ENCODE results near the gene SLBP. TPM values are rescaled to one million over a fixed set of nuclear protein-coding genes. Genes with fewer than 3 reads are reported as not detected.

The SLBP gene
- polyA plus RNA-seq, 3 donors = 39.6 to 63.7 (median 59.1) TPM

DNA sequence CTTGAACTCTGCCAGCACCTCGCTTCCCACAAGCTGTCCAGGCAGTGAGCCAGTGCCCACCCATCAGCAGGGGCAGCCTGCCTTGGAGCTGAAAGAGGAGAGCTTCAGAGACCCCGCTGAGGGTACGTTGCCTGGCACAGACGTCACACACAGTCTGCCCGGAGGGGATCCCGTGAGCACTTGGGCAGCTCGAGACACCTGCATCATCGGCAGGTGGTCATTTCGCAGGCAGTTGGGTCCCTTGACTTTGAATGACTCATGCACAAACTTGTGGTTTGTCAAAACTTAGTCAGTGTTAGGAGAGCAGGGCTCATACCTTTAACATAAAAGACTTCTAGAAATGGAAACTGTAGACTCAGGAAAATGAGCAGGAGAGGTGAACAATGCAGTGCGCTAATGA, 19.1 kb upstream of the SLBP start:
- WGBS (ENCODE audit: insufficient coverage) = 98% methylated on average over 8 of the region's 10 CpGs
- H3K9me3 Mint-ChIP-seq = peaks cover 0 to 22% (median 6%) of the 10 kb centered on the region in 7 donors
- intact Hi-C loops (cut with micrococcal nuclease) = no loop called here
- Histone ChIP-seq H3K4me3 (replicated peaks in 1 of 3; ENCODE audit: low read depth in 2 of 3, low read length in 3 of 3) (no peak overlapping the region), H3K4me1 (ENCODE audit: control insufficient read depth in 1 of 2, insufficient read depth in 2 of 2, low read length in 2 of 2) (peaks cover 35 to 40% of the 10 kb centered on the region in 2 donors), H3K36me3 (replicated peaks in 1 of 2; ENCODE audit: control insufficient read depth in 1 of 2, insufficient read depth in 2 of 2, low read length in 2 of 2) (peaks cover 76 to 82% of the 10 kb centered on the region in 2 donors), H3K9ac (ENCODE audit: insufficient read depth, low read length, poor library complexity, severe bottlenecking) (no peak overlapping the region), H3K4me2 (replicated peaks; ENCODE audit: extremely low read depth, low read length, poor library complexity, severe bottlenecking) (no peak overlapping the region), H4K20me1 (ENCODE audit: insufficient read depth, low read length) (peaks cover 70% of the 10 kb centered on the region), H3K9me3 (replicated peaks in 1 of 2; ENCODE audit: control insufficient read depth in 1 of 2, insufficient read depth in 1 of 2, low read length in 2 of 2) (peaks cover 0 to 8% of the 10 kb centered on the region in 2 donors), H2AFZ (ENCODE audit: insufficient read depth, low read depth, low read length, poor library complexity, severe bottlenecking) (no peak overlapping the region), H3K27ac (ENCODE audit: low read depth in 1 of 2, low read length in 2 of 2) (peak overlapping the region in 1 of 2 donors; percentile 38), H3K79me2 (ENCODE audit: insufficient read depth, low read length) (peaks cover 93% of the 10 kb centered on the region), H3K27me3 (ENCODE audit: control insufficient read depth in 2 of 2, insufficient read depth in 2 of 2, low read length in 2 of 2) (no peaks in the 10 kb centered on the region)
- TF ChIP-seq, protein P1, sequence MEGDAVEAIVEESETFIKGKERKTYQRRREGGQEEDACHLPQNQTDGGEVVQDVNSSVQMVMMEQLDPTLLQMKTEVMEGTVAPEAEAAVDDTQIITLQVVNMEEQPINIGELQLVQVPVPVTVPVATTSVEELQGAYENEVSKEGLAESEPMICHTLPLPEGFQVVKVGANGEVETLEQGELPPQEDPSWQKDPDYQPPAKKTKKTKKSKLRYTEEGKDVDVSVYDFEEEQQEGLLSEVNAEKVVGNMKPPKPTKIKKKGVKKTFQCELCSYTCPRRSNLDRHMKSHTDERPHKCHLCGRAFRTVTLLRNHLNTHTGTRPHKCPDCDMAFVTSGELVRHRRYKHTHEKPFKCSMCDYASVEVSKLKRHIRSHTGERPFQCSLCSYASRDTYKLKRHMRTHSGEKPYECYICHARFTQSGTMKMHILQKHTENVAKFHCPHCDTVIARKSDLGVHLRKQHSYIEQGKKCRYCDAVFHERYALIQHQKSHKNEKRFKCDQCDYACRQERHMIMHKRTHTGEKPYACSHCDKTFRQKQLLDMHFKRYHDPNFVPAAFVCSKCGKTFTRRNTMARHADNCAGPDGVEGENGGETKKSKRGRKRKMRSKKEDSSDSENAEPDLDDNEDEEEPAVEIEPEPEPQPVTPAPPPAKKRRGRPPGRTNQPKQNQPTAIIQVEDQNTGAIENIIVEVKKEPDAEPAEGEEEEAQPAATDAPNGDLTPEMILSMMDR (IDR thresholded peaks at IDR 0.05) = no peak
- peak overlapping the region in 1 of 7 donors; percentile 22 for H3K27ac Mint-ChIP-seq
- no peak for DNase-seq
- H3K27me3 Mint-ChIP-seq (ENCODE audit: low read depth in 3 of 3) = peaks cover 0 to 2% (median 0%) of the 10 kb centered on the region in 3 donors
- peaks cover 38% of the 10 kb centered on the region for H3K4me1 Mint-ChIP-seq
- peaks cover 74 to 86% of the 10 kb centered on the region in 2 donors for H3K36me3 Mint-ChIP-seq
- H3K4me3 Mint-ChIP-seq = no peak overlapping the region

DNA sequence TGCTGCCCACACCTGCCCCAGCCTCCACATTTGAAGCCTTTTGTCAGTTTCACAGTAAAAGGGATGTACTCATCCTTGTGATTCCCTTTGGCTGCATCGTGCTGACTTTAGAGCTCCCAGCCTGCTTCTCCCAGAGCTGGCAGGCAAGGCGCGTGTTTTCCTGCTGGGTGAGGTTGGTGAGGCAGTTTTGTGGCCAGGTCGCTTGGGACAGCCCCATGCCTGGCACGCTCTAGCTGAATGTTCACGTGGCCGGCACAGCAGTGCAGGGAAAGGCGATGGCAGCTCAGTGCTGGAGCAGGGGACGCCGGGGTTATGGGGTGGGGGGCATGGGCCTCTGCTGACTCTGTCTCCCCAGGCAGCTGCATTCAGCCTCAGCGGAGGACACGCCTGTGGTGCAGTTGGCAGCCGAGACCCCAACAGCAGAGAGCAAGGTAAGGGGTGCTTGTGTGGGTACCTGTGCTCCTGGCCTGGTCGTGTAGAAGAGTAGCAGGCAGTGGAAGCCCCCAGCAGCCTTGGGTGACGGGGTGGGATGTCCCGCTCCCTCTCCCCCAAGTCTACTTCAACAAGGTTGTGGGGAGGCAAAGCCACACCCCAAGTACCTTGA, 18.5 kb upstream of the SLBP start:
- Mint-ChIP-seq H3K36me3 (peaks cover 71 to 86% of the 10 kb centered on the region in 2 donors), H3K9me3 (peaks cover 0 to 20% (median 6%) of the 10 kb centered on the region in 7 donors), H3K27me3 (ENCODE audit: low read depth in 3 of 3) (peaks cover 0 to 2% (median 0%) of the 10 kb centered on the region in 3 donors), H3K4me1 (peaks cover 43% of the 10 kb centered on the region), H3K4me3 (no peak overlapping the region), H3K27ac (peak overlapping the region in 4 of 7 donors; percentile 21 to 50 (median 40))
- Histone ChIP-seq H3K27me3 (ENCODE audit: control insufficient read depth in 2 of 2, insufficient read depth in 2 of 2, low read length in 2 of 2) (no peaks in the 10 kb centered on the region), H3K9ac (ENCODE audit: insufficient read depth, low read length, poor library complexity, severe bottlenecking) (no peak overlapping the region), H3K9me3 (replicated peaks in 1 of 2; ENCODE audit: control insufficient read depth in 1 of 2, insufficient read depth in 1 of 2, low read length in 2 of 2) (peaks cover 0 to 3% of the 10 kb centered on the region in 2 donors), H3K36me3 (replicated peaks in 1 of 2; ENCODE audit: control insufficient read depth in 1 of 2, insufficient read depth in 2 of 2, low read length in 2 of 2) (peaks cover 71 to 77% of the 10 kb centered on the region in 2 donors), H3K79me2 (ENCODE audit: insufficient read depth, low read length) (peaks cover 94% of the 10 kb centered on the region), H3K4me3 (replicated peaks in 1 of 3; ENCODE audit: low read depth in 2 of 3, low read length in 3 of 3) (no peak overlapping the region), H3K4me2 (replicated peaks; ENCODE audit: extremely low read depth, low read length, poor library complexity, severe bottlenecking) (no peak overlapping the region), H2AFZ (ENCODE audit: insufficient read depth, low read depth, low read length, poor library complexity, severe bottlenecking) (no peak overlapping the region), H3K4me1 (ENCODE audit: control insufficient read depth in 1 of 2, insufficient read depth in 2 of 2, low read length in 2 of 2) (peaks cover 41 to 45% of the 10 kb centered on the region in 2 donors), H4K20me1 (ENCODE audit: insufficient read depth, low read length) (peaks cover 67% of the 10 kb centered on the region), H3K27ac (ENCODE audit: low read depth in 1 of 2, low read length in 2 of 2) (peak overlapping the region in 1 of 2 donors; percentile 38)
- no peak for DNase-seq
- WGBS (ENCODE audit: insufficient coverage) = 94% methylated on average over 9 of the region's 16 CpGs
- TF ChIP-seq, protein P1 (IDR thresholded peaks at IDR 0.05) = no peak
- intact Hi-C loops (cut with micrococcal nuclease) = no loop called here
